HG03060 (cell line): ENCODE results near the gene SPINK14.

Experiments
- ATAC-seq: cut with Tn5 transposase; IDR thresholded peaks from one replicate; pipeline ENCODE4 v1.9.1; 2021; ENCODE audit warnings: low read depth, moderate number of reproducible peaks; ENCODE audit not compliant: unreplicated experiment

Gene SPINK14

GRCh38 chr5:148168246-148168645 lies at the start of gene SPINK14:
Gene SPINK14, plus strand, starts transcription at chr5:148168546. Its CDS starts 1,187 bp downstream, at chr5:148169733.
- ATAC-seq = no peak

- ATAC-seq = no peak
Measured at GRCh38 chr5:148120317-148120716, 48.0 kb upstream of the SPINK14 start.

- ATAC-seq = no peak
Measured at GRCh38 chr5:148125641-148126040, 42.7 kb upstream of the SPINK14 start.

- ATAC-seq = no peak
Measured at GRCh38 chr5:148135091-148136048, 33.0 kb upstream of the SPINK14 start.

GRCh38 chr5:148140846-148141245 lies 27.5 kb upstream of the SPINK14 start:
- no peak for ATAC-seq

- ATAC-seq = no peak
Measured at GRCh38 chr5:148141645-148142044, 26.7 kb upstream of the SPINK14 start.

GRCh38 chr5:148145916-148146315 lies 22.4 kb upstream of the SPINK14 start:
- no peak for ATAC-seq

- no peak for ATAC-seq
Measured at GRCh38 chr5:148146487-148146886, 21.9 kb upstream of the SPINK14 start.

GRCh38 chr5:148147415-148147814 lies 20.9 kb upstream of the SPINK14 start:
- ATAC-seq = no peak

GRCh38 chr5:148151872-148152271 lies 16.5 kb upstream of the SPINK14 start:
- ATAC-seq = no peak

- ATAC-seq = no peak
Measured at GRCh38 chr5:148152781-148153180, 15.6 kb upstream of the SPINK14 start.

- no peak for ATAC-seq
Measured at GRCh38 chr5:148156609-148157008, 11.7 kb upstream of the SPINK14 start.

- no peak for ATAC-seq
Measured at GRCh38 chr5:148162038-148162437, 6.3 kb upstream of the SPINK14 start.

GRCh38 chr5:148163345-148163744 lies 5.0 kb upstream of the SPINK14 start:
- ATAC-seq = no peak

GRCh38 chr5:148166550-148167283 lies 1.6 kb upstream of the SPINK14 start:
- ATAC-seq = no peak

- no peak for ATAC-seq
Measured at GRCh38 chr5:148172377-148172776, 4.0 kb downstream of the SPINK14 start.

- ATAC-seq = no peak
Measured at GRCh38 chr5:148176480-148176879, 8.1 kb downstream of the SPINK14 start.

GRCh38 chr5:148177207-148177606 lies 8.9 kb downstream of the SPINK14 start:
- ATAC-seq = no peak

GRCh38 chr5:148179234-148179824 lies 11.0 kb downstream of the SPINK14 start:
- ATAC-seq = no peak

GRCh38 chr5:148186248-148187003 lies 18.1 kb downstream of the SPINK14 start:
- peak; percentile 86 for ATAC-seq
